ENCODE results near the gene PRKN.

Gene PRKN

DNA sequence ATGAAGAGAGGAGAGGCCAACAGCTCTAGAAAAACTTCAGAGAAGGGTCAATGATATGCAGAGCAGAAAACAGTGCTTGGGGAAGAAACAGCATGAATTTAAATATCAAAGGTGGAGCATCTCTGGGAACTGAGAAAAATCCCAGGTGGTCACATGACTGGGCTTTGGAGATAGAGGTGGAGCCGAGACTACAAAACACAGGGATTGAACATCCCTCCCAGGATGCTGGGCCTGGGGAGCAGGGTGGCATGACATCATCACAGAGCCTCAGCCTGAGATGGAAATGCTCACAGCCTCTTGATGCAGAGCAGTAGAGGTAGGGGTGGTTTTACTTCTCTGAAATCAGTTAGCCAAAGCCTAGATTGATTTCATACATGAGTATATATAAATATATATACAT is 529.5 kb downstream of the PRKN start:
- no peak overlapping the region for H2AFZ ChIP-seq (ENCODE audit: low read depth)
- H3K4me2 ChIP-seq, result no peak overlapping the region

DNA sequence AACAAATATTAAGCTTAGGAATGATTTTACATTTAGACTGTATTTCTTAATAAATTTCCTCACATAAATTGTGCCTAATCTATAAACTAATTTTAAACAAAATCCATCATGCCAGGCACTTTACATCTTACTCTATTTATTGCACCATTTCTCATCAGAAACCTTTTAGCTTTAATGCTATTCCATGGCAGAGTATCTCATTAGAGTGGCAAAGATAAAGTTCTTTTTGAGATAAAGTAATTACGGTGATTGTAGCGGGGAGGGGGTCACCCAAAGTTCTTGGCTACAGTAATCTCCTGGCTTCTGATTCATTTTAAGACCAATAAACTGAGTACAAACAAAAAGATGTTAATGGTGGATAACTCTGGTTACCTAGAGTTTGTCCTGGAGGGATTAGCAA is 532.1 kb downstream of the PRKN start:
- Histone ChIP-seq H3K4me3 (IDR thresholded peaks at IDR 0.05; ENCODE audit: insufficient read depth, low read depth, low read length) (no peak overlapping the region), H3K4me1 (ENCODE audit: low read depth, poor library complexity, severe bottlenecking) (no peaks in the 10 kb centered on the region), H3K27ac (no peak overlapping the region), H3K36me3 (ENCODE audit: insufficient read depth) (no peaks in the 10 kb centered on the region), H4K20me1 (ENCODE audit: insufficient read depth) (no peaks in the 10 kb centered on the region), H3K9ac (no peak overlapping the region), H3K4me2 (no peak overlapping the region), H3K79me2 (ENCODE audit: insufficient read depth, low read depth) (no peaks in the 10 kb centered on the region), H2AFZ (ENCODE audit: low read depth) (no peak overlapping the region), H3K27me3 (ENCODE audit: insufficient read depth, low read depth) (no peaks in the 10 kb centered on the region)
- TF ChIP-seq CTCF (conservative IDR thresholded peaks at IDR 0.05; ENCODE audit: low read depth, low read length), result no peak

More for the DNA sequence above, 529.5 kb downstream of the PRKN start:
- Histone ChIP-seq H4K20me1 (ENCODE audit: insufficient read depth) (no peaks in the 10 kb centered on the region), H3K79me2 (ENCODE audit: insufficient read depth, low read depth) (no peaks in the 10 kb centered on the region), H3K36me3 (ENCODE audit: insufficient read depth) (no peaks in the 10 kb centered on the region), H3K4me3 (IDR thresholded peaks at IDR 0.05; ENCODE audit: insufficient read depth, low read depth, low read length) (no peak overlapping the region), H3K27ac (no peak overlapping the region), H3K27me3 (ENCODE audit: insufficient read depth, low read depth) (no peaks in the 10 kb centered on the region), H3K9ac (no peak overlapping the region), H3K4me1 (ENCODE audit: low read depth, poor library complexity, severe bottlenecking) (no peaks in the 10 kb centered on the region)
- no peak for TF ChIP-seq CTCF (conservative IDR thresholded peaks at IDR 0.05; ENCODE audit: low read depth, low read length)

GRCh38 chr6:162190981-162191380 is 536.6 kb downstream of the PRKN start:
- H3K36me3 ChIP-seq (ENCODE audit: insufficient read depth), result no peaks in the 10 kb centered on the region

GRCh38 chr6:162187168-162187935 is 540.2 kb downstream of the PRKN start:
- Histone ChIP-seq H3K9ac (no peak overlapping the region), H3K79me2 (ENCODE audit: insufficient read depth, low read depth) (no peaks in the 10 kb centered on the region), H3K36me3 (ENCODE audit: insufficient read depth) (no peaks in the 10 kb centered on the region), H3K4me2 (no peak overlapping the region), H3K27ac (no peak overlapping the region), H3K4me1 (ENCODE audit: low read depth, poor library complexity, severe bottlenecking) (no peaks in the 10 kb centered on the region), H3K4me3 (IDR thresholded peaks at IDR 0.05; ENCODE audit: insufficient read depth, low read depth, low read length) (no peak overlapping the region), H4K20me1 (ENCODE audit: insufficient read depth) (no peaks in the 10 kb centered on the region), H3K27me3 (ENCODE audit: insufficient read depth, low read depth) (no peaks in the 10 kb centered on the region), H2AFZ (ENCODE audit: low read depth) (no peak overlapping the region)
- no peak for TF ChIP-seq CTCF (conservative IDR thresholded peaks at IDR 0.05; ENCODE audit: low read depth, low read length)

More at GRCh38 chr6:162190981-162191380, 536.6 kb downstream of the PRKN start:
- no peak overlapping the region for H3K9ac ChIP-seq
- no peaks in the 10 kb centered on the region for H3K4me1 ChIP-seq (ENCODE audit: low read depth, poor library complexity, severe bottlenecking)
- no peak overlapping the region for H2AFZ ChIP-seq (ENCODE audit: low read depth)
- no peak overlapping the region for H3K27ac ChIP-seq
- no peak for TF ChIP-seq CTCF (conservative IDR thresholded peaks at IDR 0.05; ENCODE audit: low read depth, low read length)
- no peak overlapping the region for H3K4me3 ChIP-seq (IDR thresholded peaks at IDR 0.05; ENCODE audit: insufficient read depth, low read depth, low read length)
- no peaks in the 10 kb centered on the region for H3K79me2 ChIP-seq (ENCODE audit: insufficient read depth, low read depth)
- H3K27me3 ChIP-seq (ENCODE audit: insufficient read depth, low read depth), result no peaks in the 10 kb centered on the region
- H3K4me2 ChIP-seq, result no peak overlapping the region
- H4K20me1 ChIP-seq (ENCODE audit: insufficient read depth), result no peaks in the 10 kb centered on the region
